ENCODE results near the gene ANKRD45.
A peak's percentile ranks its signal among the peaks of the same experiment; 100 is the strongest.
"Not testable (repeated sequence)": the region's sequence is repeated elsewhere in the genome, so short reads cannot be mapped to it uniquely, and the experiment has no call there.

Gene ANKRD45

DNA sequence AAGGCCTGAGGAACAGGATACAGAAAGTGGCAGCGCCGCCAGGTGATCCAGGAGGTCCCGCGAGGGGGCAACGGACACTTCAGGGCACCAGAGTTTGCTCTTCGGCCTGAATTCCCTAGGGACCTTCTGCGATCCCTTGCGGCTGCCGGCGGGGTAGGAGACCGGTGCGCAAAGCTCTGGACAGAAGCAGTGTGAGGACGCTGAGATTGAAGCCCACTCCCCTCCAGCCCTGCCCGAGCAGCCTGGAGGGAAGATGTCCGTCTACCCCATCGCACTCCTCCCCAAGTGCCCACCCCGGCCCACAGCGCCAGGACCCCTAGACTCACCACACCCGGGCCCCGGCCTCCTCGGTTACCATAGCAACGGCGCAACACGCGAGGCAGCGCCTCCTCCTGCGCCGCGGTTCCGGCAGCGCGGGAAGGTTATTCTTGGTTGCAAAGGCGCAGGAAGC lies at the start of gene ANKRD45:
Gene ANKRD45 (minus strand): TSS at position 361 of the 451 bp plus-strand sequence. CDS start 10,433 bp downstream, outside the sequence.
- no peaks in the 10 kb centered on the region for H3K36me3 Mint-ChIP-seq
- H3K4me3 Mint-ChIP-seq, result peak within 1 kb of the TSS; percentile 4
- no peak within 1 kb of the TSS for H3K27ac Mint-ChIP-seq
- DNase-seq (ENCODE audit: low spot score in 2 of 2) (no peak), ATAC-seq (no peak)
- no peaks in the 10 kb centered on the region for H3K9me3 Mint-ChIP-seq
- H3K4me1 Mint-ChIP-seq, result peaks cover 9% of the 10 kb centered on the region

GRCh38 chr1:173717238-173717637 lies 47.6 kb upstream of the ANKRD45 start:
- Mint-ChIP-seq H3K4me1 (peaks cover 23% of the 10 kb centered on the region), H3K4me3 (no peak overlapping the region), H3K9me3 (no peaks in the 10 kb centered on the region), H3K27ac (no peak overlapping the region), H3K36me3 (peaks cover 28% of the 10 kb centered on the region)
- no peak for ATAC-seq
- no peak for DNase-seq (ENCODE audit: low spot score in 2 of 2)

DNA sequence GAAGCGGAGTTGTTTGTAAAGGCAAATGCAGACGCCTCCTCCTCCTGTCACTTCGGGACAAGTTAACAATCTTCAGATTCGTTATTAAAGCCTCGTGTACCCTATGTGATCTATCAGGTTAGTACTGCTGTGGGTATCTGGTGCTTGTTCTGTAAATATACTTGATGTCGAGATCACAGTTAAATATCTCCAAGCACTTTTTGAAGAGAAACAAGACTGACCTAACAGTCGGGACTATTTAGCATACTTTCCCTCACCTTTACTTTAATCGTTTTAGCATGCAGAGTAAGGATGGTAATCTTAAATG lies 45.8 kb upstream of the ANKRD45 start:
- H3K4me3 Mint-ChIP-seq, result peak overlapping the region; percentile 97
- H3K4me1 Mint-ChIP-seq, result peaks cover 20% of the 10 kb centered on the region
- peaks cover 20% of the 10 kb centered on the region for H3K36me3 Mint-ChIP-seq
- DNase-seq (ENCODE audit: low spot score in 2 of 2), result no peak
- no peaks in the 10 kb centered on the region for H3K9me3 Mint-ChIP-seq
- no peak for ATAC-seq
- peak overlapping the region; percentile 97 for H3K27ac Mint-ChIP-seq

DNA sequence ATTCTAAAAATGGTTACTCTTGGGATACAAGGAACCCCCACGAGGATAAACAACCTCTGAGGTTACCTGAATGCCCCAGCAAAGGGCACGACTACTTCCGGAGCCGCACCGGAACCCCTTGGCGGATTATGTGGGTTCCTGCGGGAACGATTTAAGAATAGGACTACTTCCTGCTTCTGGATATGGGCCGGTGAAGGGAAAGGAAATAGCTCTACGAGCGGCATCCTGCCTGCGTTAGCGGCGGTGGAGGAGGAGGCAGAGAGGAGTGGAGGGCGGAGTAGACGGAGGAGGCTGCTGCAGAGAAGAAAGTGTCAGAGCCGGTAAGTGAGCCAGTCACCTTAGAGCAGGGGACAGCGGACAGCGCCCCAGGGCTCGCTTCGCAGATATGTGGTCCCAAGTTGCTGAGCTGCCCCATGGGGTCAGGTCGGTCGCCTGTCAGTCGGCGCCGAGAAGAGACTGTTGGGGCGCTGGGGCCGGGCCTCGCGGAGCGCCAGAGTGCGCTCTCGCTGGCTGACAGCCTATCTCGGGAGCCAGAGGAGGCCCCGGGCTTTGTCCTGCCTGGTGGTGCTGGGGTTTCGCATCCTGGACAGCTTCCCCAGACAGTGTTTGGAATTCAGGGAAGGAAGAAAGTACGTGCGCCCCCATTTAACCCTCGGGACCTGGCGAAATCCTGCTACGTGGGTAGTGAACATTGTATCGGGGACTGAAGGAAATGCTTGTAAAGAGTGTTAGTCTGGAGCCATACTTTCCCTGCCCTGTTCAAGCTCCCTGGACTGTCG lies 45.3 kb upstream of the ANKRD45 start, which contains the start of gene KLHL20:
Gene KLHL20 (plus strand): TSS at position 223 of the 779 bp plus-strand sequence. CDS start 1,063 bp downstream, outside the sequence.
- peak; percentile 76 to 94 for DNase-seq (ENCODE audit: low spot score in 2 of 2)
- peak within 1 kb of the TSS; percentile 97 for H3K27ac Mint-ChIP-seq
- peak; percentile 99 for ATAC-seq
- H3K36me3 Mint-ChIP-seq, result peaks cover 18% of the 10 kb centered on the region
- H3K4me3 Mint-ChIP-seq, result peak within 1 kb of the TSS; percentile 97
- H3K9me3 Mint-ChIP-seq, result no peaks in the 10 kb centered on the region
- H3K4me1 Mint-ChIP-seq, result peaks cover 14% of the 10 kb centered on the region

DNA sequence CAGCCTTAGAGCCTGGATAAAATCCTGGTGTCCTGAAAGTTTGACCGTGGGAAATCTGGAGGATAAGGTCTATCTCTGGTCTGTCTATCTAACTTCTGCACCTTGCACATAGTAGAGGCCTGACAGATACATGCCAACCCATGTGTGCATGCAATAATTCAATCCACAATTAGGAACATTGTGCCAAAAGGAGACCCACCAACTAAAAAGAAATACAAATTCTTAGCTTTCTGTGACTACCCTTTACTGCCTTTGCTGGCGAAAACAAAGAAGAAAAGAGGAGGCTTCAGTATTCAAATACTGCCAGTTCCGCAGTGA lies 44.7 kb upstream of the ANKRD45 start:
- Mint-ChIP-seq H3K9me3 (no peaks in the 10 kb centered on the region), H3K4me1 (peaks cover 14% of the 10 kb centered on the region), H3K4me3 (peak overlapping the region; percentile 97), H3K27ac (peak overlapping the region; percentile 97), H3K36me3 (peaks cover 15% of the 10 kb centered on the region)
- DNase-seq (ENCODE audit: low spot score in 2 of 2) (no peak), ATAC-seq (no peak)

- Mint-ChIP-seq H3K4me1 (no peaks in the 10 kb centered on the region), H3K9me3 (no peaks in the 10 kb centered on the region), H3K4me3 (no peak overlapping the region), H3K27ac (no peak overlapping the region), H3K36me3 (no peaks in the 10 kb centered on the region)
- DNase-seq (ENCODE audit: low spot score in 2 of 2), result no peak
- no peak for ATAC-seq
Observed at GRCh38 chr1:173708787-173709186, 39.1 kb upstream of the ANKRD45 start.

- Mint-ChIP-seq H3K36me3 (no peaks in the 10 kb centered on the region), H3K4me3 (no peak overlapping the region), H3K9me3 (no peaks in the 10 kb centered on the region), H3K27ac (no peak overlapping the region), H3K4me1 (no peaks in the 10 kb centered on the region)
- DNase-seq (ENCODE audit: low spot score in 2 of 2), result no peak
- ATAC-seq, result no peak
Observed at GRCh38 chr1:173705117-173705516, 35.5 kb upstream of the ANKRD45 start.

DNA sequence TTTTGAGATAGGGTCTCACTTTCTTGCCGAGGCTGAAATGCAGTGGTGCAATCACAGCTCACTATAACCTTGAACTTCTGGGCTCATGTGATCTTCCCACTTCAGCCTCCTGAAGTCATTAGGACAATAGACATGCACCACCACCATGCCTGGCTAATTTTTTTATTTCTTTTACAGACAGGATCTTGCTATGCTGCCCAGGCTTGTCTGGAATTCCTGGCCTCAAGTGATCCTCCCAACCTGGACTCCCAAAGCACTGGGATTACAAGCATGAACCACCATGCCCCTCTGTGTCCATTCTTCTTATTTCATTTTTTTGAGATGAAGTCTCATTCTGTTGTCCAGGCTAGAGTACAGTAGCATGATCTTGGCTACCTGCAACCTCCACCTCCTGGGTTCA lies 33.1 kb upstream of the ANKRD45 start:
- no peaks in the 10 kb centered on the region for H3K4me1 Mint-ChIP-seq
- DNase-seq (ENCODE audit: low spot score in 2 of 2) (no peak), ATAC-seq (no peak)
- no peak overlapping the region for H3K4me3 Mint-ChIP-seq
- H3K27ac Mint-ChIP-seq, result no peak overlapping the region
- no peaks in the 10 kb centered on the region for H3K36me3 Mint-ChIP-seq
- no peaks in the 10 kb centered on the region for H3K9me3 Mint-ChIP-seq

GRCh38 chr1:173701299-173701698 lies 31.6 kb upstream of the ANKRD45 start:
- H3K9me3 Mint-ChIP-seq; H3K4me1 Mint-ChIP-seq; H3K27ac Mint-ChIP-seq; H3K4me3 Mint-ChIP-seq; H3K36me3 Mint-ChIP-seq; ATAC-seq; DNase-seq (ENCODE audit: low spot score in 2 of 2): not testable (repeated sequence)

DNA sequence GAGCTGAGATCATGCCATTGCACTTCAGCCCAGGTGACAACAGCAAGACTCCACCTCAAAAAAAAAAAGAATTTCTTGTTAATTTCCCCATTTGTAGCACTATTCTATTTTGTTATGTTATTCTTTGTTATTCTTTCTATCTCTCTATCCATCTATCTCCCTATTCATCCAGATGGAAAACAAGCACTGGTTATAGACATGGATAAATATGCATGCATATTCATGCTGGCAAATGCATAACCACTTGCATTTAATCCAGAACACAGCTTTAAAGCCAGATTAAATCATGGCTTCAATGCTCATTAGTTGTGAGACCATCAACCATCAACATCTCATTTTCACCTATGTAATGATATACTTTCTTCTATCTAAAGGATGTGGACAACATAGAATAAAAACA lies 23.6 kb upstream of the ANKRD45 start:
- H3K4me3 Mint-ChIP-seq, result no peak overlapping the region
- DNase-seq (ENCODE audit: low spot score in 2 of 2), result no peak
- H3K9me3 Mint-ChIP-seq, result no peaks in the 10 kb centered on the region
- no peak for ATAC-seq
- H3K27ac Mint-ChIP-seq, result no peak overlapping the region
- peaks cover 9% of the 10 kb centered on the region for H3K4me1 Mint-ChIP-seq
- H3K36me3 Mint-ChIP-seq, result no peaks in the 10 kb centered on the region

DNA sequence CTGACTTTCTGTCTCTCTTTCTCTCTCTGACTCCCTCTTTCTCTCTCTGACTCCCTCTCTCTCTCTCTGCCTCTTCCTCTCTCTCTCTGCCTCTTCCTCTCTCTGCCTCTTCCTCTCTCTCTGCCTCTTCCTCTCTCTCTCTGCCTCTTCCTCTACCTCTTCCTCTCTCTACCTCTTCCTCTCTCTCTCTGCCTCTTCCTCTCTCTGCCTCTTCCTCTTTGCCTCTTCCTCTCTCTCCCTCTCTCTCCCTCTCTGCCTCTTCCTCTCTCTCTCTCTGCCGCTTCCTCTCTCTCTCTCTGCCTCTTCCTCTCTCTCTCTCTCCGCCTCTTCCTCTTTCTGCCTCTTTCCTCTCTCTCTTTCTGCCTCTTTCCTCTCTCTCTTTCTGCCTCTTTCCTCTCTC lies 18.6 kb upstream of the ANKRD45 start:
- ATAC-seq, result no peak
- H3K27ac Mint-ChIP-seq, result peak overlapping the region; percentile 81
- no peaks in the 10 kb centered on the region for H3K36me3 Mint-ChIP-seq
- H3K4me3 Mint-ChIP-seq, result peak overlapping the region; percentile 8
- no peaks in the 10 kb centered on the region for H3K9me3 Mint-ChIP-seq
- DNase-seq (ENCODE audit: low spot score in 2 of 2), result no peak
- H3K4me1 Mint-ChIP-seq, result peaks cover 13% of the 10 kb centered on the region

GRCh38 chr1:173685121-173685520 lies 15.5 kb upstream of the ANKRD45 start:
- H3K9me3 Mint-ChIP-seq; H3K36me3 Mint-ChIP-seq; H3K4me3 Mint-ChIP-seq; DNase-seq (ENCODE audit: low spot score in 2 of 2); ATAC-seq; H3K27ac Mint-ChIP-seq: not testable (repeated sequence)
- peaks cover 13% of the 10 kb centered on the region for H3K4me1 Mint-ChIP-seq

DNA sequence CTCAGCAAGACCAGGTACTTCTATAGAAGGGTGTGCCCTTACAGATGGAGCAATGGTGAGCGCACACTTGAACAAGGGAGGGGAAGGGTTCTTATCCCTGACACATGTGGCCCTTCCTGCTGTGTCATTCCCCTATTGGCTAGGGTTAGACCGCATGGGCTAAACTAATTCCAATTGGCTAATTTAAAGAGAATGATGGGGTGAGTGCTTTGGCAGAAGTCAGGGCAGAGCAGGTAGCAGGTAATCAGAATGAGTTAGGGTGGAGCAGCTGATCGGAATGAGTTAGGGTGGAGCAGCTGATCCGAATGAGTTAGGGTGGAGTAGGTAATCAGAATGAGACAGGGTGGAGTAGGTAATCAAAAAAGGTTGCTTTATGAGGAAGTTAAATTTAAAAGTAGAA lies 14.2 kb upstream of the ANKRD45 start:
- ATAC-seq; H3K4me3 Mint-ChIP-seq; H3K27ac Mint-ChIP-seq; DNase-seq (ENCODE audit: low spot score in 2 of 2); H3K36me3 Mint-ChIP-seq; H3K4me1 Mint-ChIP-seq; H3K9me3 Mint-ChIP-seq: not testable (repeated sequence)

DNA sequence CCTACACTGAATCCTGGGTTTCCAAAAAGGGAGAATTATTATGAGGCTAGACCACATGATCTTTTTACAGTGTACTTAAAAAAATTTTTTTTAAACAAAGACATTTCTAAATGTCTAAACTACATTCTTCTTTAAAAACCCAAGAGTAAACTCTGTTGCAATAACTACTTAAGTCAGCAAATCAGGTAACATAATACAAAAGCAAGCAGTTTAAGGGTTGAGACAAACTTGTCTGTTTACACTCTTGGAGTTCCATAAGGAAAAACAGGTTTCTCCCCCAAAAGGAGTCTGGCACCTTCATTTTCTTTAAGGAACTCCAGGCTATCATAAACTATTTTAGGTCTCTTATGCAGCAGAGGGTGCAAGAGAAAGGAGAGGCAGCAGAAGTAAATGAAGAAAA lies 12.5 kb upstream of the ANKRD45 start:
- Mint-ChIP-seq H3K27ac (no peak overlapping the region), H3K4me3 (no peak overlapping the region), H3K4me1 (no peaks in the 10 kb centered on the region), H3K36me3 (no peaks in the 10 kb centered on the region), H3K9me3 (no peaks in the 10 kb centered on the region)
- ATAC-seq (no peak), DNase-seq (ENCODE audit: low spot score in 2 of 2) (no peak)

- DNase-seq (ENCODE audit: low spot score in 2 of 2); H3K4me1 Mint-ChIP-seq; H3K9me3 Mint-ChIP-seq; H3K36me3 Mint-ChIP-seq; ATAC-seq; H3K27ac Mint-ChIP-seq; H3K4me3 Mint-ChIP-seq: not testable (repeated sequence)
Observed at GRCh38 chr1:173680152-173680551, 10.5 kb upstream of the ANKRD45 start.

- ATAC-seq, H3K9me3 Mint-ChIP-seq: not testable (repeated sequence)
Observed at GRCh38 chr1:173674496-173674895, 4.8 kb upstream of the ANKRD45 start.

More at GRCh38 chr1:173674496-173674895, 4.8 kb upstream of the ANKRD45 start:
- not testable (repeated sequence) for H3K27ac Mint-ChIP-seq; DNase-seq (ENCODE audit: low spot score in 2 of 2); H3K4me1 Mint-ChIP-seq; H3K36me3 Mint-ChIP-seq; H3K4me3 Mint-ChIP-seq

Data from stimulated activated effector memory CD8-positive, alpha-beta T cell treated with anti-CD3 and anti-CD28 coated beads, Interleukin-12 subunit alpha, Interleukin-12 subunit beta, amount 100 ng/mL, for 72 hours (primary cell).